ENCODE measurements around the gene FSCN2.

Gene FSCN2

GRCh38 chr17:81514739-81515529 is 13.2 kb upstream of the FSCN2 start:
- peak overlapping the region; percentile 54 for H3K27ac ChIP-seq
- no peak for TF ChIP-seq ZFX (IDR thresholded peaks at IDR 0.05)
- no peak for TF ChIP-seq CTCF (conservative IDR thresholded peaks at IDR 0.05)

- no peak overlapping the region; the same call in 1 of the 2 replicates for H3K27ac ChIP-seq
Observed at GRCh38 chr17:81515530-81516041, 12.6 kb upstream of the FSCN2 start.

GRCh38 chr17:81516439-81516838 is 11.7 kb upstream of the FSCN2 start:
- H3K27ac ChIP-seq = no peak overlapping the region
- no peak for TF ChIP-seq ZFX (IDR thresholded peaks at IDR 0.05)
- no peak for TF ChIP-seq CTCF (conservative IDR thresholded peaks at IDR 0.05)

More at GRCh38 chr17:81515530-81516041, 12.6 kb upstream of the FSCN2 start:
- TF ChIP-seq ZFX (IDR thresholded peaks at IDR 0.05) (no peak), CTCF (conservative IDR thresholded peaks at IDR 0.05) (no peak)

- H3K27ac ChIP-seq = no peak overlapping the region
- TF ChIP-seq CTCF (conservative IDR thresholded peaks at IDR 0.05) (no peak), ZFX (IDR thresholded peaks at IDR 0.05) (no peak)
Observed at GRCh38 chr17:81517009-81517338, 11.2 kb upstream of the FSCN2 start.

- peak overlapping the region; percentile 88; the same call in 1 of the 2 replicates for H3K27ac ChIP-seq
- TF ChIP-seq CTCF (conservative IDR thresholded peaks at IDR 0.05) (no peak), ZFX (IDR thresholded peaks at IDR 0.05) (no peak)
Observed at GRCh38 chr17:81517339-81518112, 10.7 kb upstream of the FSCN2 start.

GRCh38 chr17:81518113-81518784 is 9.9 kb upstream of the FSCN2 start:
- TF ChIP-seq CTCF (conservative IDR thresholded peaks at IDR 0.05) = no peak

More at GRCh38 chr17:81518113-81518784, 9.9 kb upstream of the FSCN2 start:
- peak overlapping the region; percentile 88 for H3K27ac ChIP-seq
